Measurements from ENCODE around the gene CROCC.
"Not testable (repeated sequence)": the region's sequence is repeated elsewhere in the genome, so short reads cannot be mapped to it uniquely, and the experiment has no call there.

GRCh38 chr1:16897653-16898052 lies 24.1 kb upstream of the CROCC start:
- TF ChIP-seq POLR2A, POLR2AphosphoS5 (IDR thresholded peaks at IDR 0.05; ENCODE audit: low read depth, low read length): not testable (repeated sequence)
